Measurements from ENCODE around the gene CARD14. TPM values are rescaled to one million over a fixed set of nuclear protein-coding genes. Genes with fewer than 3 reads are reported as not detected.
A peak's percentile ranks its signal among the peaks of the same experiment; 100 is the strongest.

The CARD14 gene
- total and polyA plus RNA-seq, 2 of the 13 experiments (the other 11 are each of a cell fraction or from before 2014, with no cell fraction given): 0.11 TPM; not detected in 1

GRCh38 chr17:80147035-80147822 lies 22.6 kb upstream of the CARD14 start, which contains the start of gene EIF4A3 (continued):
- TF ChIP-seq KLF16 (CRISPR knock-in tag; IDR thresholded peaks at IDR 0.05) (peak in 1 of 2 experiments; percentile 86; a peak in 2 of 4 replicates), ZNF580 (CRISPR knock-in tag; IDR thresholded peaks at IDR 0.05; ENCODE audit: borderline replicate concordance, low read depth) (peak; percentile 90), CHCHD3 (CRISPR knock-in tag; IDR thresholded peaks at IDR 0.05) (peak; percentile 94; the same call in 1 of the 2 replicates), KLF9 (CRISPR knock-in tag; IDR thresholded peaks at IDR 0.05; ENCODE audit: low read depth) (peak; percentile 89), POLR2AphosphoS2 (IDR thresholded peaks at IDR 0.05; ENCODE audit: low read depth, low read length) (no peak), ZNF644 (CRISPR knock-in tag; IDR thresholded peaks at IDR 0.05; ENCODE audit: low read depth) (0 out of 2 replicates have a peak, but pooled peaks have one; percentile 17), ZNF180 (CRISPR knock-in tag; IDR thresholded peaks at IDR 0.05; ENCODE audit: borderline replicate concordance, low read depth) (peak; percentile 79; the same call in 1 of the 2 replicates), AGO1 (IDR thresholded peaks at IDR 0.05; ENCODE audit: low read depth, low read length, poor library complexity, severe bottlenecking) (no peak), TERF1 (CRISPR knock-in tag; IDR thresholded peaks at IDR 0.05) (no peak; the same call in 1 of the 2 replicates), PBX2 (CRISPR knock-in tag; IDR thresholded peaks at IDR 0.05) (no peak), ZFP41 (CRISPR knock-in tag; IDR thresholded peaks at IDR 0.05; ENCODE audit: borderline replicate concordance) (no peak), ZNF788 (CRISPR knock-in tag; IDR thresholded peaks at IDR 0.05; ENCODE audit: borderline replicate concordance) (peak; percentile 77; the same call in 1 of the 2 replicates), ZNF772 (CRISPR knock-in tag; IDR thresholded peaks at IDR 0.05) (peak; percentile 66; the same call in 1 of the 2 replicates), DRAP1 (CRISPR knock-in tag; IDR thresholded peaks at IDR 0.05) (peak; percentile 100), MTERF4 (CRISPR knock-in tag; IDR thresholded peaks at IDR 0.05) (peak; percentile 99), ZBTB8A (CRISPR knock-in tag; IDR thresholded peaks at IDR 0.05; ENCODE audit: borderline replicate concordance, low read depth) (no peak), RNF2 (conservative IDR thresholded peaks at IDR 0.05; ENCODE audit: low read depth) (peak; percentile 75; the same call in 1 of the 2 replicates), FOXM1 (CRISPR knock-in tag; IDR thresholded peaks at IDR 0.05) (no peak), MAFF (IDR thresholded peaks at IDR 0.05; ENCODE audit: low read depth, low read length) (no peak; the same call in 1 of the 2 replicates), RARA (CRISPR knock-in tag; IDR thresholded peaks at IDR 0.05) (peak; percentile 26), CC2D1A (CRISPR knock-in tag; IDR thresholded peaks at IDR 0.05) (no peak), ZHX1 (CRISPR knock-in tag; IDR thresholded peaks at IDR 0.05; ENCODE audit: low read depth) (peak; percentile 95), SATB2 (CRISPR knock-in tag; IDR thresholded peaks at IDR 0.05) (no peak)
